ENCODE measurements around the gene CDHR2. TPM values are rescaled to one million over a fixed set of nuclear protein-coding genes. Genes with fewer than 3 reads are reported as not detected.

Gene CDHR2
- total RNA-seq, 1 donor from 2014 or later: 1.6 TPM

GRCh38 chr5:176638437-176638836, 89.3 kb downstream of the CDHR2 start:
- no peak for TF ChIP-seq CTCF (IDR thresholded peaks at IDR 0.05; ENCODE audit: unreplicated experiment)
- H3K36me3 Mint-ChIP-seq (ENCODE audit: insufficient read depth): no peaks in the 10 kb centered on the region
- peaks cover 60% of the 10 kb centered on the region for H3K27me3 Mint-ChIP-seq
- H3K4me3 Mint-ChIP-seq (ENCODE audit: low read depth): no peak overlapping the region
- peaks cover 5% of the 10 kb centered on the region for H3K9me3 Mint-ChIP-seq (ENCODE audit: low read depth)
- H3K4me1 Mint-ChIP-seq (ENCODE audit: low read depth): no peaks in the 10 kb centered on the region
- no peak for DNase-seq (ENCODE audit: low spot score, unreplicated experiment)
- no peak overlapping the region for H3K27ac Mint-ChIP-seq

DNA sequence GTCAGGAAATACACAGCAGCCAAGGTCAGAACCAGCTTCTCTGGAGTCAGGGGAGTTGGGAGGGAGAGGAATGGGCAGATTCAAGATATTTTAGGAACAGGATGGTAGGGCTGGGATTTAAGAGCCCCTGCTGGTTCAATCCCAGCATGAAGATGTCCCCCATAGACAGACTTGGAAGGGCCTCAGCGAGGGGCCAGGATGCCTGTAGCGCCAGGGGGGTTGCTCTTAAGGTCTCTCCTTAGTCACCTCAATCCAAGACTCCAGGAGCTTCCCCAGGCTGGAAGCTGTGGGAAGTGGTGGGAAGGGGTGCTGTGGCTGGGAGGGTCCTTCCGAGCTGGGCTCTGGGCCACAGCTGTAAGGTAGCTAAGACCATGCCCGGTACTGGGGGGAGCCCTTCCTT, 90.1 kb downstream of the CDHR2 start:
- DNase-seq (ENCODE audit: low spot score, unreplicated experiment): no peak
- H3K4me3 Mint-ChIP-seq (ENCODE audit: low read depth): no peak overlapping the region
- peaks cover 5% of the 10 kb centered on the region for H3K9me3 Mint-ChIP-seq (ENCODE audit: low read depth)
- no peak overlapping the region for H3K27ac Mint-ChIP-seq
- no peak for TF ChIP-seq CTCF (IDR thresholded peaks at IDR 0.05; ENCODE audit: unreplicated experiment)
- no peaks in the 10 kb centered on the region for H3K36me3 Mint-ChIP-seq (ENCODE audit: insufficient read depth)
- no peaks in the 10 kb centered on the region for H3K4me1 Mint-ChIP-seq (ENCODE audit: low read depth)
- peaks cover 56% of the 10 kb centered on the region for H3K27me3 Mint-ChIP-seq

- Mint-ChIP-seq H3K36me3 (ENCODE audit: insufficient read depth) (no peaks in the 10 kb centered on the region), H3K9me3 (ENCODE audit: low read depth) (peaks cover 3% of the 10 kb centered on the region), H3K4me1 (ENCODE audit: low read depth) (no peaks in the 10 kb centered on the region)
Measured at GRCh38 chr5:176639981-176640380, 90.8 kb downstream of the CDHR2 start.

DNA sequence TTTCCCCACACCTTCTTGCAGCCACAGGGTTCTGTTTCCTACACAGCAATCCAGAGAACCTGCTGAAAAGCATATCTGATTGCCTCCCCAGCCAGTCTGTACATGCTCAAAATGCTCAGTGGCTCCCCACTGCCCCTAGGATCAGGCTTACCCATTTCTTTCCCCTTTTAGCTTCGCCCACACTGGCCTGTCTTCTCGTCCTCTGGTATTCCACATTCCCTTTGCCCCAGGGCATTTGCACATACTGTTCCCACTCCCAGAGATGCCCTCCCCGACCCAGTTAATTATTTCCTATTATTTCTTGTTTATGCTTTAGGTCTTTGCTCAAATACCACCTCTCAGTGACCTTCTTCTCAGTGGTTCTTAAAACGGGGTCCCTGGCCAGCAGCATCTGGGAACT, 91.5 kb downstream of the CDHR2 start:
- DNase-seq (ENCODE audit: low spot score, unreplicated experiment): no peak
- H3K36me3 Mint-ChIP-seq (ENCODE audit: insufficient read depth): no peaks in the 10 kb centered on the region
- peaks cover 56% of the 10 kb centered on the region for H3K27me3 Mint-ChIP-seq
- H3K27ac Mint-ChIP-seq: no peak overlapping the region
- TF ChIP-seq CTCF (IDR thresholded peaks at IDR 0.05; ENCODE audit: unreplicated experiment): no peak
- H3K4me1 Mint-ChIP-seq (ENCODE audit: low read depth): no peaks in the 10 kb centered on the region
- no peak overlapping the region for H3K4me3 Mint-ChIP-seq (ENCODE audit: low read depth)
- H3K9me3 Mint-ChIP-seq (ENCODE audit: low read depth): no peaks in the 10 kb centered on the region

More at GRCh38 chr5:176639981-176640380, 90.8 kb downstream of the CDHR2 start:
- no peak for DNase-seq (ENCODE audit: low spot score, unreplicated experiment)
- Mint-ChIP-seq H3K27me3 (peaks cover 58% of the 10 kb centered on the region), H3K4me3 (ENCODE audit: low read depth) (no peak overlapping the region), H3K27ac (no peak overlapping the region)
- no peak for TF ChIP-seq CTCF (IDR thresholded peaks at IDR 0.05; ENCODE audit: unreplicated experiment)

- Mint-ChIP-seq H3K4me1 (ENCODE audit: low read depth) (no peaks in the 10 kb centered on the region), H3K36me3 (ENCODE audit: insufficient read depth) (no peaks in the 10 kb centered on the region), H3K4me3 (ENCODE audit: low read depth) (no peak overlapping the region), H3K9me3 (ENCODE audit: low read depth) (no peaks in the 10 kb centered on the region), H3K27ac (no peak overlapping the region), H3K27me3 (peaks cover 36% of the 10 kb centered on the region)
- no peak for TF ChIP-seq CTCF (IDR thresholded peaks at IDR 0.05; ENCODE audit: unreplicated experiment)
- no peak for DNase-seq (ENCODE audit: low spot score, unreplicated experiment)
Measured at GRCh38 chr5:176642675-176643490, 93.7 kb downstream of the CDHR2 start.
